OCI-LY1 (cell line): Measurements from ENCODE around the gene MAP7D2.

ENCODE experiments used
- EZH2 ChIP-seq: fragments of 200-600 bp; sonication (generic), shearing (Covaris generic); IDR thresholded peaks from 2 replicates; pipeline ENCODE4 v1.8.0; 2017; ENCODE audit warnings: borderline replicate concordance, mixed run types, mild to moderate bottlenecking, antibody characterized with exemption, low read length, moderate library complexity, mixed read lengths
- TF ChIP-seq, protein P1 (sequence below): fragments of 200-600 bp; sonication (generic), shearing (Covaris generic); IDR thresholded peaks from 2 replicates; pipeline ENCODE4 v1.5.1; 2017; ENCODE audit warnings: mild to moderate bottlenecking, antibody characterized with exemption, low read length, moderate library complexity, mixed read lengths

DNA sequence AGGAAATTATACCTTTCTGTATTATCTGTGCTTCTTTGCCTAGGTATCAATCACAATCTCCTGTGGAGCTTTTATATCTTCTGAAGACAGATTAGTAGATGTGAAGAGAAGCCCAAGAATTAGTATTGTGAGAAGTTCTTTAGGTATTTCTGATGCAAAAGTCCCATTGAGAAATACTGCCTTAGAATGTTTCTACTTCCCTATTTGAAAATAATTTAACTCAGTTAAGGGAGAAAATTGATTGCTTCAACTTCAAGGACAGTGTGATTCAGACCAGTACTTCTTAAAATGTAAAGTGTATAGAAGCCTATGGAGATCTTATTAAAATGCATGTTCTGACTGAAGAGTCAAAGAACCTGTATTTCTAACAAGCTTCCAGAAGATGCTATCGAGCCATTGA is 16.0 kb upstream of the MAP7D2 start:
- TF ChIP-seq, protein P1, sequence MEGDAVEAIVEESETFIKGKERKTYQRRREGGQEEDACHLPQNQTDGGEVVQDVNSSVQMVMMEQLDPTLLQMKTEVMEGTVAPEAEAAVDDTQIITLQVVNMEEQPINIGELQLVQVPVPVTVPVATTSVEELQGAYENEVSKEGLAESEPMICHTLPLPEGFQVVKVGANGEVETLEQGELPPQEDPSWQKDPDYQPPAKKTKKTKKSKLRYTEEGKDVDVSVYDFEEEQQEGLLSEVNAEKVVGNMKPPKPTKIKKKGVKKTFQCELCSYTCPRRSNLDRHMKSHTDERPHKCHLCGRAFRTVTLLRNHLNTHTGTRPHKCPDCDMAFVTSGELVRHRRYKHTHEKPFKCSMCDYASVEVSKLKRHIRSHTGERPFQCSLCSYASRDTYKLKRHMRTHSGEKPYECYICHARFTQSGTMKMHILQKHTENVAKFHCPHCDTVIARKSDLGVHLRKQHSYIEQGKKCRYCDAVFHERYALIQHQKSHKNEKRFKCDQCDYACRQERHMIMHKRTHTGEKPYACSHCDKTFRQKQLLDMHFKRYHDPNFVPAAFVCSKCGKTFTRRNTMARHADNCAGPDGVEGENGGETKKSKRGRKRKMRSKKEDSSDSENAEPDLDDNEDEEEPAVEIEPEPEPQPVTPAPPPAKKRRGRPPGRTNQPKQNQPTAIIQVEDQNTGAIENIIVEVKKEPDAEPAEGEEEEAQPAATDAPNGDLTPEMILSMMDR = no peak
- TF ChIP-seq EZH2 = no peak
